Measurements from ENCODE around the gene ZNF407. TPM values are rescaled to one million over a fixed set of nuclear protein-coding genes. Genes with fewer than 3 reads are reported as not detected.

ZNF407 gene
- total RNA-seq, 4 donors from 2014 or later = 18.1 to 29.1 (median 19.7) TPM

- Histone ChIP-seq H3K4me3 (no peak overlapping the region), H3K9me3 (no peaks in the 10 kb centered on the region), H3K27me3 (no peaks in the 10 kb centered on the region), H3K4me1 (no peaks in the 10 kb centered on the region), H3K27ac (no peak overlapping the region), H3K36me3 (no peaks in the 10 kb centered on the region)
- TF ChIP-seq EP300 (IDR thresholded peaks at IDR 0.05) (no peak), POLR2AphosphoS5 (IDR thresholded peaks at IDR 0.05) (no peak), POLR2A (IDR thresholded peaks at IDR 0.05) (no peak)
- TF ChIP-seq, protein P1, sequence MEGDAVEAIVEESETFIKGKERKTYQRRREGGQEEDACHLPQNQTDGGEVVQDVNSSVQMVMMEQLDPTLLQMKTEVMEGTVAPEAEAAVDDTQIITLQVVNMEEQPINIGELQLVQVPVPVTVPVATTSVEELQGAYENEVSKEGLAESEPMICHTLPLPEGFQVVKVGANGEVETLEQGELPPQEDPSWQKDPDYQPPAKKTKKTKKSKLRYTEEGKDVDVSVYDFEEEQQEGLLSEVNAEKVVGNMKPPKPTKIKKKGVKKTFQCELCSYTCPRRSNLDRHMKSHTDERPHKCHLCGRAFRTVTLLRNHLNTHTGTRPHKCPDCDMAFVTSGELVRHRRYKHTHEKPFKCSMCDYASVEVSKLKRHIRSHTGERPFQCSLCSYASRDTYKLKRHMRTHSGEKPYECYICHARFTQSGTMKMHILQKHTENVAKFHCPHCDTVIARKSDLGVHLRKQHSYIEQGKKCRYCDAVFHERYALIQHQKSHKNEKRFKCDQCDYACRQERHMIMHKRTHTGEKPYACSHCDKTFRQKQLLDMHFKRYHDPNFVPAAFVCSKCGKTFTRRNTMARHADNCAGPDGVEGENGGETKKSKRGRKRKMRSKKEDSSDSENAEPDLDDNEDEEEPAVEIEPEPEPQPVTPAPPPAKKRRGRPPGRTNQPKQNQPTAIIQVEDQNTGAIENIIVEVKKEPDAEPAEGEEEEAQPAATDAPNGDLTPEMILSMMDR (IDR thresholded peaks at IDR 0.05) = no peak
- WGBS, 2 donors (ENCODE audit: low coverage in 1 of 2) = 94 to 96% methylated on average over 7 of the region's 7 CpGs
- no peak for ATAC-seq
Measured at GRCh38 chr18:75016025-75016717, 418.5 kb downstream of the ZNF407 start.

GRCh38 chr18:75023473-75023872, 425.8 kb downstream of the ZNF407 start:
- Histone ChIP-seq H3K36me3 (no peaks in the 10 kb centered on the region), H3K27me3 (no peaks in the 10 kb centered on the region), H3K4me3 (no peak overlapping the region), H3K27ac (no peak overlapping the region), H3K4me1 (no peaks in the 10 kb centered on the region), H3K9me3 (no peaks in the 10 kb centered on the region)
- 63 to 75% methylated on average over 4 of the region's 4 CpGs for WGBS, 2 donors (ENCODE audit: low coverage in 1 of 2)
- no peak for ATAC-seq
- TF ChIP-seq POLR2AphosphoS5 (IDR thresholded peaks at IDR 0.05) (no peak), POLR2A (IDR thresholded peaks at IDR 0.05) (no peak), EP300 (IDR thresholded peaks at IDR 0.05) (no peak)
- TF ChIP-seq, protein P1 (IDR thresholded peaks at IDR 0.05) = no peak

DNA sequence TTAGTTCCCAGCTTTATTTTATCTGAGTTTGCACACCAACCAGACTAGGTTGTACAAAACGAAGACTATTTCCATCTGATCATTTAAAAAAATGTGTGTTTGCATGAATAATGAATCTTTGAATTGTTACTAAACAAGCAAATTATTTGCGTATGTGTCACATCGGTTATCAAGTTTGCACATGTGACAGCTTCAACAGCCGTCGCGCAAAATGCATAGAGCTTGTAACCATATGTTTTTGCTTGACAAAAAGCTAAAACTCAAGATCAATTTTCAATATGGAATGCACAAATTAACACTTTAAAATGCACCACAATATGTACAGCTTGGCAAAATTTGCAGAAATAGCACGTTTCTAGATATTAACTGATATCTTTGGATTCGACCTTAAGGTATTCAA, 427.2 kb downstream of the ZNF407 start:
- no peak overlapping the region for H3K27ac ChIP-seq
- ATAC-seq = no peak
- no peak overlapping the region for H3K4me3 ChIP-seq
- no peaks in the 10 kb centered on the region for H3K27me3 ChIP-seq
- no peaks in the 10 kb centered on the region for H3K4me1 ChIP-seq
- TF ChIP-seq, protein P1 (IDR thresholded peaks at IDR 0.05) = no peak
- no peak for TF ChIP-seq POLR2AphosphoS5 (IDR thresholded peaks at IDR 0.05)
- TF ChIP-seq POLR2A (IDR thresholded peaks at IDR 0.05) = no peak
- no peak for TF ChIP-seq EP300 (IDR thresholded peaks at IDR 0.05)
- 83 to 88% methylated on average over 8 of the region's 8 CpGs for WGBS, 2 donors (ENCODE audit: low coverage in 1 of 2)
- H3K9me3 ChIP-seq = no peaks in the 10 kb centered on the region
- H3K36me3 ChIP-seq = no peaks in the 10 kb centered on the region

DNA sequence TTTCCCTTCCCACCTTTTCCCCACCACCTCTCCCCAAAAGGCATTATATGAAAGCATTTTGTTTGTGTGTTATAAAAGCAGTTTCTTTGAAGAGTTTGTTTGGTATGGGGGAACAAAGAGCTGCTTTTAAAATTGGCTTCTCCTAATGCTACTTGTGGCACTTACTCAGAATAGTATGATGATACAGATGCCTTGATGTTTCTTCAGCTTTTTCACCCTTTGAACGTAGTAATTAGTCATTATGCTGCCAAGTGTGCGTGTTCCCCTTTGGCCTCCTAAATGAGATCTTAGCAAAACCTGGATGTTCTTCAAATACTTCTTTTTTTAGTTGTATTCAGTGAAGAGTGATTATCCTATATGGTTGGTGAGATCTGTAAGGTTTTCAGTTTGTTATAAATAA, 427.9 kb downstream of the ZNF407 start:
- Histone ChIP-seq H3K27ac (no peak overlapping the region), H3K9me3 (no peaks in the 10 kb centered on the region), H3K4me1 (no peaks in the 10 kb centered on the region), H3K4me3 (no peak overlapping the region), H3K36me3 (no peaks in the 10 kb centered on the region), H3K27me3 (no peaks in the 10 kb centered on the region)
- 70 to 89% methylated on average over 2 of the region's 2 CpGs for WGBS, 2 donors (ENCODE audit: low coverage in 1 of 2)
- TF ChIP-seq, protein P1 (IDR thresholded peaks at IDR 0.05) = no peak
- no peak for TF ChIP-seq POLR2AphosphoS5 (IDR thresholded peaks at IDR 0.05)
- no peak for TF ChIP-seq POLR2A (IDR thresholded peaks at IDR 0.05)
- no peak for TF ChIP-seq EP300 (IDR thresholded peaks at IDR 0.05)
- ATAC-seq = no peak

DNA sequence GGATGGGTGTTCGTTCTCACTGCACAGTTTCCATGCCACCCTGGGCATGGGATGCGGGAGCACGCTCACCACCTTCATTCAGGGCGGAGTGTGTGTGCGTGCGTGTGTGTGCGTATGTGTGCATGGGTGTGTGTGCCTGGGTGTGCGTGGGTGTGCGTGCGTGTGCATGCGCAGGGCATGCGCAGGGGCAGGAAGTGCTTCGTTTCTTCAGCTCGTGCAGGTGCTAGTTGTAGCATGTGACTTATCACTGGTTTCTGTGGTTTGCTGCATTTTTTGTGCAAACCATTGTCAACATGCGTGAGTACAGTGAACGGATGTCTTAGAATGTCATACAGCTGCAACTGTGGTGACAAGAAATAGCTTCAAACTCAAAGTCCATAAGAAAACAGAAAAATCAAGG, 431.8 kb downstream of the ZNF407 start:
- Histone ChIP-seq H3K4me1 (peaks cover 0 to 16% (median 0%) of the 10 kb centered on the region in 3 donors), H3K27me3 (no peaks in the 10 kb centered on the region), H3K27ac (no peak overlapping the region), H3K4me3 (no peak overlapping the region), H3K36me3 (no peaks in the 10 kb centered on the region), H3K9me3 (no peaks in the 10 kb centered on the region)
- no peak for ATAC-seq
- TF ChIP-seq POLR2AphosphoS5 (IDR thresholded peaks at IDR 0.05) (no peak), EP300 (IDR thresholded peaks at IDR 0.05) (no peak), POLR2A (IDR thresholded peaks at IDR 0.05) (no peak)
- TF ChIP-seq, protein P1 (IDR thresholded peaks at IDR 0.05) = no peak
- WGBS, 2 donors (ENCODE audit: low coverage in 1 of 2) = 86 to 92% methylated on average over 2 to 14 of the region's 16 CpGs

All from gastroesophageal sphincter (tissue), 4 donors.